Measurements from ENCODE around the gene CELF4.

The CELF4 gene

DNA sequence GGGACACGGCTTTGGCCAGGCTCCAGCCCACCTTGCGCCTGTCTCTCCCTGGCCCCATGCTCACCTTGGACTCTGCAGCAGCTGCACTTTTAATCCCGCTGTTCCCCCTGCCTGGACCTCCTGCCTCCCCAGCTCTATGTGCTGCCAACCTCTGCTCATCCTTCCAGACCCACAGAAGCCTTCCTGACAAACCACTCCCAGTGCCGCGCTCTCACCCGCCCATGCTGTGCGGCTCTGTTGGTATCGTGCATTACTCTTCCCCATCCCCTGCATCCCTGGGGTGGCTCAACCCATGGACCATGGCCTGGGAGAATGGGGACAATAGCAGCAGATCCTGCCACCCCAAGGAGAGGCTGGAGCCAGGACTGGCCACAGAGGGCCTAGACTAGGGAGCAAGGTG is 303.6 kb downstream of the CELF4 start:
- Histone ChIP-seq H3K4me3 (ENCODE audit: control insufficient read depth in 1 of 7, extremely low read depth in 1 of 7, insufficient read depth in 4 of 7, low read depth in 2 of 7, low read length in 6 of 7) (no peak overlapping the region), H3K27ac (ENCODE audit: insufficient read depth in 1 of 2, low read depth in 1 of 2, low read length in 2 of 2, poor library complexity in 1 of 2, severe bottlenecking in 2 of 2) (no peak overlapping the region), H3K36me3 (ENCODE audit: control insufficient read depth in 4 of 4, insufficient read depth in 4 of 4, low read length in 3 of 4) (no peaks in the 10 kb centered on the region), H3K27me3 (replicated peaks in 2 of 5; ENCODE audit: control insufficient read depth in 4 of 5, insufficient read depth in 5 of 5, low read length in 4 of 5) (peaks cover 0 to 43% (median 13%) of the 10 kb centered on the region in 5 experiments), H3K9me3 (ENCODE audit: control extremely low read depth in 1 of 5, control insufficient read depth in 4 of 5, insufficient read depth in 2 of 5, low read depth in 1 of 5, low read length in 4 of 5) (no peaks in the 10 kb centered on the region), H3K4me1 (ENCODE audit: control extremely low read depth in 1 of 4, control insufficient read depth in 4 of 4, insufficient read depth in 4 of 4, low read length in 3 of 4) (no peaks in the 10 kb centered on the region)
- DNase-seq = no peak
- WGBS (ENCODE audit: insufficient coverage) = 88% methylated on average over 6 of the region's 8 CpGs
- ChIA-PET CTCF (no interaction called here), POLR2A (no interaction called here)

DNA sequence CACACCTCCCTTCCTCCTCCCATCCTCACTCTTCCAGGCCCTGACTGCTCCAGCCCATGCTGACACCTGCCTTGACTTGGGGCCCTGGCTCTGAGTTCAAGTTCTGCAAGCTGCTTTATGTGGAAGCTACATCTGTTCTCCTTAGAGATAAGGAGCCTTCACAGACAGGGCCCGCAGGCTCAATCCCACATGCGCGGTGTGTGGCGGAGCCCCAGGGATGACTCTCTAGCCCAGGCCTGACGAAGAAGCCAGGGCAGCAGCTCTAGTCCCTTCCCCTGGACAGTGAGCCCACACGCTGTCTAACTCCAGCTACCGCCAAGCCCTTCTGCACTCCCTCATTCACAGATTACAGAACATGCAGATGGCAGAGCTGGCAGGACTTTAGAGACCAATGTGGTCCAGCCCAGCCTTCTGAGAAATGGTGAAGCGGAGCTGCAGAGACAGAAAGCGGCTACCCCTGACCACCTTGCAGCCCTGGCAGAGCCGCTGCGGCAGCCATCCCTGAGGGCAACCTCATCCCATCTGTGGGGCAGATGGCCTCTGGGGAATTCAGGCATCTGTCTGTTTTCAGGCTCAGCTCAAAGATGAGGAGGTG is 304.3 kb downstream of the CELF4 start:
- no peak for DNase-seq
- Histone ChIP-seq H3K27ac (ENCODE audit: insufficient read depth in 1 of 2, low read depth in 1 of 2, low read length in 2 of 2, poor library complexity in 1 of 2, severe bottlenecking in 2 of 2) (no peak overlapping the region), H3K4me1 (ENCODE audit: control extremely low read depth in 1 of 4, control insufficient read depth in 4 of 4, insufficient read depth in 4 of 4, low read length in 3 of 4) (no peaks in the 10 kb centered on the region), H3K36me3 (ENCODE audit: control insufficient read depth in 4 of 4, insufficient read depth in 4 of 4, low read length in 3 of 4) (no peaks in the 10 kb centered on the region), H3K27me3 (replicated peaks in 2 of 5; ENCODE audit: control insufficient read depth in 4 of 5, insufficient read depth in 5 of 5, low read length in 4 of 5) (peaks cover 0 to 49% (median 15%) of the 10 kb centered on the region in 5 experiments), H3K9me3 (ENCODE audit: control extremely low read depth in 1 of 5, control insufficient read depth in 4 of 5, insufficient read depth in 2 of 5, low read depth in 1 of 5, low read length in 4 of 5) (no peaks in the 10 kb centered on the region), H3K4me3 (ENCODE audit: control insufficient read depth in 1 of 7, extremely low read depth in 1 of 7, insufficient read depth in 4 of 7, low read depth in 2 of 7, low read length in 6 of 7) (no peak overlapping the region)
- CTCF ChIA-PET = interaction anchor here (0.6 kb wide), 1 partner anchor 199 kb away, joined by 3 read pairs; no protein-coding TSS in a partner anchor
- POLR2A ChIA-PET = no interaction called here
- WGBS (ENCODE audit: insufficient coverage) = 97% methylated on average over 11 of the region's 11 CpGs

DNA sequence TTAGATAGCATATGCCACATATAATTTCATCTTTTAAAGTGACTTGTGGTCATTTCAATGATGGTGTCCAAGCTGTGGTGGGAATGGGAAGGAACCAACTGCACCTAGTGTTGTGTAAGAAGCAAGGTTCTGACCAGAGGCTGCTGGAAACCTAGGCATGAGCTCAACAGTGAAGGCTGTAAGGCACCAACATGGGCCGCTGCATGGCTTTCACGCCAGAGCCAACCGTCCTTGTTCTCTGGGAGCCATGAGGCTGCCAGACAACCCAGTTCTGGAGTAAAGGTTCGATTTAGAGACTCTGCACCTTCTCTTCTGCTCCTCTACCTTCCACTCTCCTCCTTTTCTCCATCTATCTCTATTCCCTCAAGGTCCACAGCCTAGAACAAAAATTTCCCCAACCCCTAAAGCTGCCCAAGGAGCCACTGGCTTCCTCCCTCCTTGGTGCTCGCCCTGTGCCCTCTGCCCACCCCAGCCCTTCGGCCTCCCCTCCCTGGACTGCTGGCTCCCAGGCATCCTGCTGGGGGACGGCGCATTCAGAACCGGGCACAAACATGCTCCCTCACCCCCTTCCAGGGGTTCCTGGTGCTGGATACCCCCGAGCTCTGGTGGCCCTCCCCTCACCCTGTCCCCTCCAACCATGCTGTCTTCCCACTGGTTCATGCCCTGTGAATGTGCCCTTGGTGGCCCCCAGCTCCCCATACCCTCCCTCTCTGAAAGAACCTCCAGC is 305.1 kb downstream of the CELF4 start:
- DNase-seq = no peak
- H3K27me3 ChIP-seq (replicated peaks in 2 of 5; ENCODE audit: control insufficient read depth in 4 of 5, insufficient read depth in 5 of 5, low read length in 4 of 5) = peaks cover 0 to 55% (median 20%) of the 10 kb centered on the region in 5 experiments
- POLR2A ChIA-PET = no interaction called here
- no peaks in the 10 kb centered on the region for H3K4me1 ChIP-seq (ENCODE audit: control extremely low read depth in 1 of 4, control insufficient read depth in 4 of 4, insufficient read depth in 4 of 4, low read length in 3 of 4)
- H3K36me3 ChIP-seq (ENCODE audit: control insufficient read depth in 4 of 4, insufficient read depth in 4 of 4, low read length in 3 of 4) = no peaks in the 10 kb centered on the region
- 73% methylated on average over 10 of the region's 10 CpGs for WGBS (ENCODE audit: insufficient coverage)
- no peaks in the 10 kb centered on the region for H3K9me3 ChIP-seq (ENCODE audit: control extremely low read depth in 1 of 5, control insufficient read depth in 4 of 5, insufficient read depth in 2 of 5, low read depth in 1 of 5, low read length in 4 of 5)
- no peak overlapping the region for H3K4me3 ChIP-seq (ENCODE audit: control insufficient read depth in 1 of 7, extremely low read depth in 1 of 7, insufficient read depth in 4 of 7, low read depth in 2 of 7, low read length in 6 of 7)
- H3K27ac ChIP-seq (ENCODE audit: insufficient read depth in 1 of 2, low read depth in 1 of 2, low read length in 2 of 2, poor library complexity in 1 of 2, severe bottlenecking in 2 of 2) = no peak overlapping the region
- CTCF ChIA-PET = no interaction called here

DNA sequence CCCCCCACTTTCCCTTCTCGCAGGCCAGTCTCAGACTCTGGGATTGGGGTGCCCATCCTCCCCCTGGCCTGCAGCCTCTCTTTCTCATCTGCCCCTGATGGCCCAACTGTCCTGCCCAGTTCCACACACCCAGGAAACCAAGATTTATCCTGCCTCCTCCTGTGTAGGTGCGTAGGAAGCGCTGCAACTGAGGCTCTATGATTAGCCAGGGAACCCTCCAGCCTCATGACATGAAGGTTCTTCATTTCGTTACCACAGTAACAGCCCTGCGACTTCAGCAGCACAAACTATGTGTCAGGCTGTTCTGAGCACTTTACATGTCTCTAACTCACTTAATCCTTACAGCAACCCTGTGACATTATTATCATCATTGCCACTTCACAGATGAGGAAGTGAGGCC is 305.9 kb downstream of the CELF4 start:
- H3K27me3 ChIP-seq (replicated peaks in 2 of 5; ENCODE audit: control insufficient read depth in 4 of 5, insufficient read depth in 5 of 5, low read length in 4 of 5) = peaks cover 0 to 63% (median 26%) of the 10 kb centered on the region in 5 experiments
- no peaks in the 10 kb centered on the region for H3K36me3 ChIP-seq (ENCODE audit: control insufficient read depth in 4 of 4, insufficient read depth in 4 of 4, low read length in 3 of 4)
- no peak overlapping the region for H3K4me3 ChIP-seq (ENCODE audit: control insufficient read depth in 1 of 7, extremely low read depth in 1 of 7, insufficient read depth in 4 of 7, low read depth in 2 of 7, low read length in 6 of 7)
- no peaks in the 10 kb centered on the region for H3K9me3 ChIP-seq (ENCODE audit: control extremely low read depth in 1 of 5, control insufficient read depth in 4 of 5, insufficient read depth in 2 of 5, low read depth in 1 of 5, low read length in 4 of 5)
- CTCF ChIA-PET = no interaction called here
- 83% methylated on average over 5 of the region's 5 CpGs for WGBS (ENCODE audit: insufficient coverage)
- no peak overlapping the region for H3K27ac ChIP-seq (ENCODE audit: insufficient read depth in 1 of 2, low read depth in 1 of 2, low read length in 2 of 2, poor library complexity in 1 of 2, severe bottlenecking in 2 of 2)
- DNase-seq = no peak
- H3K4me1 ChIP-seq (ENCODE audit: control extremely low read depth in 1 of 4, control insufficient read depth in 4 of 4, insufficient read depth in 4 of 4, low read length in 3 of 4) = no peaks in the 10 kb centered on the region
- POLR2A ChIA-PET = no interaction called here

DNA sequence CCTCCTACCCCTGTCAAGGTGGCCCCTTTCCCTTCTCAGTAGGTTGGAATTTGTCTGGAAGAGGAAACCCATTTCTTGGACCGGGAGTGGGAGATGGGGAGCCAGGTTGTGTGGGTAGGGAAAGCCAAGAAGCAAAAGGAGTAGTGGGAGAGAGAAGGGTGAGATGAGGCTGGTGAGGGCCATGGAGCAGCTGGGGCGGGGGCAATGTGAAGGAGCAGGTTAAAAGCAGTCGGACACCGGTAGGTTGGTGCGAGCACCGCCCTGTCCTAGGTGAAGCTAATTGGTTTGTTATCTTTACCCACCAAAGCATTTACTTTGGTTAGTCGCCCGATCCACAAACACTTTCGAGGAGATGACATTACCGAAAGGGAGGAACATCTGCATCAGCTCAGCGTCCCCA is 306.8 kb downstream of the CELF4 start:
- Histone ChIP-seq H3K4me3 (ENCODE audit: control insufficient read depth in 1 of 7, extremely low read depth in 1 of 7, insufficient read depth in 4 of 7, low read depth in 2 of 7, low read length in 6 of 7) (no peak overlapping the region), H3K36me3 (ENCODE audit: control insufficient read depth in 4 of 4, insufficient read depth in 4 of 4, low read length in 3 of 4) (no peaks in the 10 kb centered on the region), H3K27ac (ENCODE audit: insufficient read depth in 1 of 2, low read depth in 1 of 2, low read length in 2 of 2, poor library complexity in 1 of 2, severe bottlenecking in 2 of 2) (no peak overlapping the region), H3K4me1 (ENCODE audit: control extremely low read depth in 1 of 4, control insufficient read depth in 4 of 4, insufficient read depth in 4 of 4, low read length in 3 of 4) (peaks cover 0 to 5% (median 2%) of the 10 kb centered on the region in 4 experiments), H3K9me3 (ENCODE audit: control extremely low read depth in 1 of 5, control insufficient read depth in 4 of 5, insufficient read depth in 2 of 5, low read depth in 1 of 5, low read length in 4 of 5) (no peaks in the 10 kb centered on the region), H3K27me3 (replicated peaks in 2 of 5; ENCODE audit: control insufficient read depth in 4 of 5, insufficient read depth in 5 of 5, low read length in 4 of 5) (peaks cover 0 to 69% (median 29%) of the 10 kb centered on the region in 5 experiments)
- no peak for DNase-seq
- ChIA-PET CTCF (no interaction called here), POLR2A (interaction anchor here (0.8 kb wide), 1 partner anchor 23 kb away, joined by 5 read pairs; no protein-coding TSS in a partner anchor)
- 38% methylated on average over 11 of the region's 11 CpGs for WGBS (ENCODE audit: insufficient coverage)

DNA sequence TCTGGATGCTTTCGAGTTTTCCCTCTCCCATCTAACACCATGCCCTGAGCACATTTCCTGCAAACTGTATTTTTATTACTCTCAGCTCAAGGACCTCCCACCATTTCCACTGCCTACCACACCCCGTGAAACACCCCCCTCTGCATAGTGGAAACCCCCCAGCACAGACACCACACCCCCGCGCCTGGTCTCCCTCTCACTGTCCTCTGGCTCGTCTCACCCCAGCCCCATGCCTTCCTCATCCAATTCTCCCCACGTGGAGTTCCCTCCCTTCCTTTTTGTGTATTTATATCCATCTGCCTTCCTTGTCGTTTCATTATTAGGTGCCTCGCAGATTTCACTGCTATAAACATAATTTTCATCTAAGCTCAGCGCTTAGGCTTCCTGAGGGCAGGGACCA is 307.5 kb downstream of the CELF4 start:
- CTCF ChIA-PET = no interaction called here
- H3K4me3 ChIP-seq (ENCODE audit: control insufficient read depth in 1 of 7, extremely low read depth in 1 of 7, insufficient read depth in 4 of 7, low read depth in 2 of 7, low read length in 6 of 7) = no peak overlapping the region

DNA sequence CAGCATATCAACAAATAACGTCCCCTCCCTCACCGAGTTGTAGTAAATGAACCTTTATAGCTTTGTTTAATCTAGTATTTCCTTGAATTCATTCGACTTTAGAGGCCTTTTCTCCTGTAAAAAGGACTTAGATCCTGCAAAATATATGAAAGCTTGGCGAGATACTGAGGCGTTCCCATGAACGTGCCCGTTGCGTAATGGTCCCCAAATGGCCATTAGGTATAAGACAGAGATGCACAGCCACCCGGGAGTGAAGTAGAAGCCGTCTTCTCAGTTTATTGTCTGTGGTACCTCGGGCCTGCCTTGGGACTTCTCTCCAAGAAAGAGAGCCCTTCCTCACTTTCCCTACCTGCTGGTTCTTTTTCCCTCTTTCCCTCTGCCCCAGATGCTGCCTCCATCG is 310.6 kb downstream of the CELF4 start:
- peaks cover 2 to 93% (median 49%) of the 10 kb centered on the region in 5 experiments for H3K27me3 ChIP-seq (replicated peaks in 2 of 5; ENCODE audit: control insufficient read depth in 4 of 5, insufficient read depth in 5 of 5, low read length in 4 of 5)
- no peak overlapping the region for H3K4me3 ChIP-seq (ENCODE audit: control insufficient read depth in 1 of 7, extremely low read depth in 1 of 7, insufficient read depth in 4 of 7, low read depth in 2 of 7, low read length in 6 of 7)
- DNase-seq = no peak
- H3K36me3 ChIP-seq (ENCODE audit: control insufficient read depth in 4 of 4, insufficient read depth in 4 of 4, low read length in 3 of 4) = no peaks in the 10 kb centered on the region
- ChIA-PET POLR2A (no interaction called here), CTCF (no interaction called here)
- H3K27ac ChIP-seq (ENCODE audit: insufficient read depth in 1 of 2, low read depth in 1 of 2, low read length in 2 of 2, poor library complexity in 1 of 2, severe bottlenecking in 2 of 2) = no peak overlapping the region
- H3K4me1 ChIP-seq (ENCODE audit: control extremely low read depth in 1 of 4, control insufficient read depth in 4 of 4, insufficient read depth in 4 of 4, low read length in 3 of 4) = peaks cover 0 to 9% (median 4%) of the 10 kb centered on the region in 4 experiments
- no peaks in the 10 kb centered on the region for H3K9me3 ChIP-seq (ENCODE audit: control extremely low read depth in 1 of 5, control insufficient read depth in 4 of 5, insufficient read depth in 2 of 5, low read depth in 1 of 5, low read length in 4 of 5)
- 91% methylated on average over 9 of the region's 12 CpGs for WGBS (ENCODE audit: insufficient coverage)

More for the DNA sequence above, 307.5 kb downstream of the CELF4 start:
- POLR2A ChIA-PET = interaction anchor here (0.8 kb wide), 1 partner anchor 24 kb away, joined by 5 read pairs; no protein-coding TSS in a partner anchor
- Histone ChIP-seq H3K9me3 (ENCODE audit: control extremely low read depth in 1 of 5, control insufficient read depth in 4 of 5, insufficient read depth in 2 of 5, low read depth in 1 of 5, low read length in 4 of 5) (no peaks in the 10 kb centered on the region), H3K27ac (ENCODE audit: insufficient read depth in 1 of 2, low read depth in 1 of 2, low read length in 2 of 2, poor library complexity in 1 of 2, severe bottlenecking in 2 of 2) (no peak overlapping the region), H3K4me1 (ENCODE audit: control extremely low read depth in 1 of 4, control insufficient read depth in 4 of 4, insufficient read depth in 4 of 4, low read length in 3 of 4) (peaks cover 0 to 9% (median 4%) of the 10 kb centered on the region in 4 experiments), H3K27me3 (replicated peaks in 2 of 5; ENCODE audit: control insufficient read depth in 4 of 5, insufficient read depth in 5 of 5, low read length in 4 of 5) (peaks cover 0 to 72% (median 32%) of the 10 kb centered on the region in 5 experiments), H3K36me3 (ENCODE audit: control insufficient read depth in 4 of 4, insufficient read depth in 4 of 4, low read length in 3 of 4) (no peaks in the 10 kb centered on the region)
- WGBS (ENCODE audit: insufficient coverage) = 39% methylated on average over 5 of the region's 9 CpGs
- no peak for DNase-seq

All from common myeloid progenitor, CD34-positive (primary cell).